ENCODE measurements around the gene WNK2. TPM values are rescaled to one million over a fixed set of nuclear protein-coding genes. Genes with fewer than 3 reads are reported as not detected.

WNK2 gene
- polyA plus RNA-seq, 1 donor from 2014 or later = 0.18 TPM

GRCh38 chr9:93207326-93207814 is 23.4 kb downstream of the WNK2 start:
- peaks cover 0 to 2% (median 0%) of the 10 kb centered on the region in 3 donors for H3K4me1 Mint-ChIP-seq
- no peak overlapping the region for H3K4me3 Mint-ChIP-seq
- peaks cover 2% of the 10 kb centered on the region for H3K27me3 Mint-ChIP-seq
- no peaks in the 10 kb centered on the region for H3K9me3 Mint-ChIP-seq
- no peak overlapping the region for H3K27ac Mint-ChIP-seq
- H3K36me3 Mint-ChIP-seq = no peaks in the 10 kb centered on the region

DNA sequence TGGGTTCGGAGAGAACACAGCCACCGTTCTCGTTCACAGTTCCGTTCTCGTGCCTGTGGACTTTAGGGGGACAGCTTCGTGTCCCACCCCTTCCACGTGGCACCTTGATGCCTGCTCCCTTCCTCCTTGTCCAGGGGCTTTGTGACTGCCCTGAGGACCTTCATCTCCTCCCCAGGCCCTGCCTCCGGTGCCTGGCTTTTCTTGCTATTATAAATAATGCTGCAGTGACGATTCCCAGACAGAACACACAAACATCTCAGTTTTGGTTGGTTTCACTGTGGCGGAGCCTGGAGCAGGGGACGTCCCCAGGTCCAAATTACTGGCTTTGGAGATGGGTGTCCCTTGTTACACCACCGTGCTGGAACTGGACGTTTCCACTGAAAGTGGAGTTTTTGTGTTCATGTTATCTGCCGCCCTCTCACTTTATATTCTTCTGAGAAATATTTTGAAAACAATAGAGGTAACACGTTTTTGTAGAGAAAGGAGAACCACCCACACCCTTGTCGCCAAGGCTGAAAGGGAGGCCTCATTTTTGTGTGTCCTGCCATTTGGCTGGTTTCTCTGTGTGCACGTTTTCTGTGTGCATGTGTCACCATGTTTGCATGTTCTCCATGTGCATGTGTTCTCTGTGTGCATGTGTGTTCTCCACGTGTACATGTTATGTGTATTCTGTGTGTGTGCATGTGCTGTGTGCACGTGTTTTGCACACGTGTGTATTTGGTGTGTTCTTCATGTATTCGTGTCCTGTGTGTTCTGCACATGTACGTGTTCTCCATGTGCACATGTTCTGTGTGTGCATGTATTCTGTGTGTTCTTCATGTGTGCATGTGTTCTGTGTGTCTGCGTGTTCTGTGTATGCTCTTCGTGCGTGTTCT is 24.2 kb downstream of the WNK2 start:
- Mint-ChIP-seq H3K27me3 (peaks cover 2% of the 10 kb centered on the region), H3K9me3 (no peaks in the 10 kb centered on the region), H3K36me3 (no peaks in the 10 kb centered on the region), H3K4me3 (no peak overlapping the region), H3K27ac (no peak overlapping the region), H3K4me1 (peaks cover 0 to 2% (median 0%) of the 10 kb centered on the region in 3 donors)

- H3K4me1 Mint-ChIP-seq = peaks cover 0 to 2% (median 0%) of the 10 kb centered on the region in 3 donors
- H3K36me3 Mint-ChIP-seq = no peaks in the 10 kb centered on the region
- H3K27me3 Mint-ChIP-seq = no peaks in the 10 kb centered on the region
- no peaks in the 10 kb centered on the region for H3K9me3 Mint-ChIP-seq
- H3K27ac Mint-ChIP-seq = no peak overlapping the region
- no peak overlapping the region for H3K4me3 Mint-ChIP-seq
These were observed 25.2 kb downstream of the WNK2 start for GRCh38 chr9:93209097-93209496.

DNA sequence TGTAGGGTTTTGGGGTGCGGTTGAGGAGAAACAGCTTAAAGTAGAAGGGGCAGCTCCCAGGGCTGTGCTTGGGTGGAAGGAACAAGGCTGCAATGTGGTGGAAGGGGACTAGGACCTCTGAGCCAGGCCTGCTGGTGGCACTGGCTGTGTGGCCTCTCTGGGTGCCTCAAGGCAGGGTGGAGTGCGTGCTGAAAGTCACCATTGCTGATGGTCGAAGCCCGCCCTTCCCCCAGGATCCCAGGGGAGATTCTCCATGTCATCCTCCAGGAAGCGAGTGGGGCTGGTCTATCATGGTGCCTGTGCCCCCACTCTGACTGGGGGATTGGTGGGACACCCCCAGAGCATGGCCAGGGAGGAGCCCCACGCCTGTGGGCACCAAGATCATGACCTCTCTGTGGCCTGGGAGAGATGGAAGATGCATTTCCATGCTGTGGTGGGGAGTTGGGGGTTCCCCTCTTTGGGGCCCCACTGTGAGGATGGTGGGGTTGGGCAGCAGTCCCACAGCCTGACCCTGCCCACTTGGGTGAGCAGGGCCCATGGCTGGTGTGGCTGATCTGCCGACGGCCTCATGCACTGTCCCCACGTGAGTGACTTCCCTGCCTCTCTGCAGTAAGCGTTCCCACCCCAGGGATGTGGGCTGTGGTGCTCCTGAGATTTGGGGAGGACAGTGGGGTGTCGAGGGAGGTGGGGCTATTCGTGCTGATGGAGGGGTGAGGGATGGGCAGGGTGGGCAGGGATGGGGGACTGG is 25.8 kb downstream of the WNK2 start:
- Mint-ChIP-seq H3K27ac (no peak overlapping the region), H3K36me3 (no peaks in the 10 kb centered on the region), H3K9me3 (no peaks in the 10 kb centered on the region), H3K27me3 (no peaks in the 10 kb centered on the region), H3K4me3 (no peak overlapping the region), H3K4me1 (peaks cover 0 to 2% (median 0%) of the 10 kb centered on the region in 3 donors)

DNA sequence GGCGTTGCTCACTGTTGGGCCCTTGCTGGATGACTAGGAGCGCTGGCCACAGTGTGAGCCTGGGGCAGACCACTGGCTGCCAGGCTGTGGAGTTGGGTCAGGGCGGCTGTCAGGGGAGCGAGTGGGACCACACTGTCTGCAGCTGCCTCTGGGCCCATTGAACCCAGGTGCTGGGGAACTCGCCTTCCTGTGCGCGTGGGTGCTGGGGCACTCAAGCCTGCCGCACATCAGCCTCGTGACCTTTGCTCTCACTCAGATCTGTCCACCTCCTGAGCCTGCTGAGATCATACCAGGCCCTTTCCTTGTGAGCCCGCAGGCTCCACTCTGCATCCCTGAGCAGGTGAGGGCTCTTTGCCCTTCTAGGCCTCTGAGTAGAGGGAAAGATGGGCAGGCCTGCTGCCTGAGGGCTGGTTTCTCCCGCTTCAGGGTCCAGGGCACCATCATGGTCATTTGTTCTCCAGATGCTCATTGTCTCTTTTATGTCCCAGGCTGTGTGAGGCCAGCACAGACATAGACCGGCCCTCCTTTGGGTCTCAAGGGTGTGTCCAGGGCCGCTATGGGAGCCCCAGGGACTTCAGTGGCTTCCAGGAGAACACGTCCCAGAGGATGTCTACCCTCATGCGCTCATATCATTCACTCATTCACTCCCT is 26.5 kb downstream of the WNK2 start:
- Mint-ChIP-seq H3K27ac (no peak overlapping the region), H3K4me1 (no peaks in the 10 kb centered on the region), H3K4me3 (no peak overlapping the region), H3K27me3 (peaks cover 3% of the 10 kb centered on the region), H3K36me3 (peaks cover 1% of the 10 kb centered on the region), H3K9me3 (peaks cover 0 to 2% (median 0%) of the 10 kb centered on the region in 3 donors)

DNA sequence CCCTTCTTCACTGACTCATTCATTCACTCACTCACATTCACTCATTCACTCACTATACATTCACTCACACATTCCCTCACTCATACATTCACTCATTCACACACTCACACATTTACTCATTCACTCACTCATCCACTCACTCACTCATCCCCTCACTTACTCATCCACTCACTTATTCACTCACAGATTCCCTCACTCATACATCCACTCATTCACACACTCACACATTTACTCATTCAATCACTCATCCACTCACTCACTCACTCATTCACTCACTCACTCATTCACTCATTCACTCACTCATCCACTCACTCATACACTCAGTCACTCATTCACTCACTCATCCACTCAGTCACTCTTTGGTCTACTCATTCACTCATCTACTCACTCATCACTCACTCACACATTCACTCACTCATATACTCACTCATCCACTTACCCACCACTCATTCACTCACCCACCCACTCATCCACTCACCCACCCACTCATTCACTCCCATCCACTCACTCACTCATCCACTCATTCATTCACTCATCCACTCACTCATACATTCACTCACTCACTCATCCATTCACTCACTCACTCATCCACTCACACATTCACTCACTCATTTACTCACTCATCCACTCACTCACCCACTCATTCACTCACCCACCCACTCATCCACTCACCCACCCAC is 27.2 kb downstream of the WNK2 start:
- no peak overlapping the region for H3K27ac Mint-ChIP-seq
- H3K27me3 Mint-ChIP-seq = peaks cover 3% of the 10 kb centered on the region
- H3K4me3 Mint-ChIP-seq = no peak overlapping the region
- no peaks in the 10 kb centered on the region for H3K4me1 Mint-ChIP-seq
- peaks cover 3% of the 10 kb centered on the region for H3K36me3 Mint-ChIP-seq
- peaks cover 0 to 7% (median 1%) of the 10 kb centered on the region in 3 donors for H3K9me3 Mint-ChIP-seq

DNA sequence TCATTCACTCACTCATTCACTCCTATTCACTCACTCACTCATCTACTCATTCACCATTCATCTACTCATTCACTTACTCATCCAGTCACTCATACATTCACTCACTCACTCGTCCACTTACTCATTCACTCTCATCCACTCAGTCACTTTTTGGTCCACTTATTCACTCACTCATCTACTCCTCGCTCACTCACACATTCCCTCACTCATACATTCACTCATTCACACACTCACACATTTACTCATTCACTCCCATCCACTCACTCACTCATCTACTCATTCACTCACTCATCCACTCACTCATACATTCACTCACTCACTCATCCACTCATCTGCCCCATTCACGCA is 27.7 kb downstream of the WNK2 start:
- Mint-ChIP-seq H3K27me3 (peaks cover 3% of the 10 kb centered on the region), H3K27ac (no peak overlapping the region), H3K4me1 (no peaks in the 10 kb centered on the region), H3K9me3 (peaks cover 0 to 7% (median 1%) of the 10 kb centered on the region in 3 donors), H3K36me3 (peaks cover 3% of the 10 kb centered on the region), H3K4me3 (no peak overlapping the region)

DNA sequence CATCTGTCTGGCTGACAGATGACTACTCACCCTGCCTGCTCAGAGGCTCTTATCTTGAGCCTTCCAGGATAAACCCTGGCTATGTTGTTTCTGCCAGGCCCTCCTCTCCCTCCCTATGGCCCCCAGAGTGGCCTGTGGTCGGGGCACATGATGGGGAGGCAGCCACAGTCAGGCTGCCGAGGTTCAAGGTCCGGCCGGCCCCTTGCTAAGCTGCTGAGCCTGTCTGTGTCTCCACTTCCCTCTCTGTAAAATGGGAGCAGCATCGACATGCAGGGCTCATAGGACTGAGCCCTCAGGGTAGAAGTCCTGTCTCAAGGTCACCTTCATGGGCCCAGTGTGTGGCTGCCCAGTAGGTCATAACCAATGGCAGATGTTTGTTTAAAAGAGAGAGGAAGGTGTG is 28.5 kb downstream of the WNK2 start:
- Mint-ChIP-seq H3K9me3 (peaks cover 0 to 7% (median 1%) of the 10 kb centered on the region in 3 donors), H3K4me1 (no peaks in the 10 kb centered on the region), H3K27ac (no peak overlapping the region), H3K36me3 (peaks cover 3% of the 10 kb centered on the region), H3K4me3 (no peak overlapping the region), H3K27me3 (peaks cover 3% of the 10 kb centered on the region)

- Mint-ChIP-seq H3K4me1 (no peaks in the 10 kb centered on the region), H3K27ac (no peak overlapping the region), H3K4me3 (no peak overlapping the region), H3K36me3 (peaks cover 3% of the 10 kb centered on the region), H3K27me3 (peaks cover 8% of the 10 kb centered on the region), H3K9me3 (peaks cover 0 to 7% (median 1%) of the 10 kb centered on the region in 3 donors)
These were observed 32.1 kb downstream of the WNK2 start for GRCh38 chr9:93216073-93216365.

- Mint-ChIP-seq H3K36me3 (peaks cover 3% of the 10 kb centered on the region), H3K27ac (no peak overlapping the region), H3K27me3 (peaks cover 13% of the 10 kb centered on the region), H3K4me1 (peaks cover 0 to 2% (median 0%) of the 10 kb centered on the region in 3 donors), H3K4me3 (no peak overlapping the region), H3K9me3 (peaks cover 0 to 7% (median 1%) of the 10 kb centered on the region in 3 donors)
These were observed 33.8 kb downstream of the WNK2 start for GRCh38 chr9:93217706-93218105.

DNA sequence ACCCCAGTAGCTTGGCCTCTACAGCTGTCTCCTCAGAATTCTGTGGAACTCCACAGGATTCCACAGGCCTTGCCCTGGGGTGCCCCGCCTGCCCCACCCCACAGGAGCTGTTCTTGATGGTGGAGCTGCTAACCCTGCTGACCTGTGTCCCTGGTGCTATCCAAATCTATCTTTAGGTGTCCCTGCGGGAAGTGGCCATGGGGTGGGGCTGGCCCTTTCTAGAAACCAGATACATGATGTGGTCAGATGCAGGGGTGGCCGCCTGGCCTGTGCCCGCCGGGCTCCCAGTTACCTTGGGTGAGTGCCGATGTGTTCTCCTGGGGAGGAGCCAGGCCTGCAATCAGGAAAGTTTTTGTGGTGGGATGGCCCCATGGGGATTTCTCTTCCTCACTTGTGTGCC is 34.2 kb downstream of the WNK2 start:
- H3K4me3 Mint-ChIP-seq = no peak overlapping the region
- peaks cover 15% of the 10 kb centered on the region for H3K27me3 Mint-ChIP-seq
- peaks cover 0 to 7% (median 1%) of the 10 kb centered on the region in 3 donors for H3K9me3 Mint-ChIP-seq
- H3K4me1 Mint-ChIP-seq = peaks cover 0 to 2% (median 0%) of the 10 kb centered on the region in 3 donors
- peaks cover 3% of the 10 kb centered on the region for H3K36me3 Mint-ChIP-seq
- H3K27ac Mint-ChIP-seq = peak overlapping the region in 1 of 3 donors; percentile 53

DNA sequence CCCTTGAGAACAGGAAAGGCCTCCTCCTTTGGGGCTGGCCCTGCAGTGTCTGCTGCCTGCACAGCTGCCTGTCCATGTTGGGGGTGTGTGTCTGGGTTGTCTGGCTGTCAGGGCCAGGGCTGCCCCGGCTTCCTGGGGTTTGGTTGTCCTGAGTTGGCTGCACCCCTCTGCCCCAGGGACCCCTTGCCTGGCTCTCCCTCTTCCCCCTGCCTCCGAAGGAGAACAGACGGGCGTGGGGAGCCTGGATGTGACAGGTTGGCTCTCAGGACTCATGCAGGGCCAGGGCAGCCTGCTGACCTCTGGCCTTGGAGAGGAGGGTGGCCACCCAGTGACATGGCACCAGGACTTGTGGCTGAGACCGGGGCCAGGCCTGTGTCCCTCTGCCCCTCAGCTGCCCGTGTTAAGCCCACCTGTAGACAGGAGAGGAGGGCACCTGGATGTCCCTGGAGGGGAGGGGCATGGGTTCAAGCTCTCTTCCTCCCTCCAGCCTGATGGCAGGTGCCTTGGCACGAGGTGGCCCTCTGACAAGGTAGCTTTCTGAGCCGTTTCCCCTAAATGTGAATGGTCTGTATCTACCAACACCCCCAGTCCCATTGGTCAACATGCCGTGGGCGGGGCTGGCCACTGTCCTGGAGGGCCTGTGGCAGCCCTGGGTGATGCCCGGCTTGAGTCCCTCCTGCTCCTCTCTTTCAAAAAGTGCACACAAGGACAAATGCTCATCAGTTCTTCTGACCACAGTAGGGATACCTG is 34.9 kb downstream of the WNK2 start:
- peaks cover 0 to 7% (median 1%) of the 10 kb centered on the region in 3 donors for H3K9me3 Mint-ChIP-seq
- no peak overlapping the region for H3K4me3 Mint-ChIP-seq
- H3K27me3 Mint-ChIP-seq = peaks cover 18% of the 10 kb centered on the region
- peaks cover 0 to 2% (median 0%) of the 10 kb centered on the region in 3 donors for H3K4me1 Mint-ChIP-seq
- H3K27ac Mint-ChIP-seq = peak overlapping the region in 1 of 3 donors; percentile 53
- peaks cover 3% of the 10 kb centered on the region for H3K36me3 Mint-ChIP-seq

- Mint-ChIP-seq H3K27ac (no peak overlapping the region), H3K4me1 (peaks cover 0 to 2% (median 0%) of the 10 kb centered on the region in 3 donors), H3K9me3 (peaks cover 0 to 7% (median 1%) of the 10 kb centered on the region in 3 donors), H3K27me3 (peaks cover 18% of the 10 kb centered on the region), H3K36me3 (peaks cover 3% of the 10 kb centered on the region), H3K4me3 (no peak overlapping the region)
These were observed 35.8 kb downstream of the WNK2 start for GRCh38 chr9:93219692-93220091.

GRCh38 chr9:93220627-93221026 is 36.7 kb downstream of the WNK2 start:
- H3K9me3 Mint-ChIP-seq = peaks cover 0 to 3% (median 1%) of the 10 kb centered on the region in 3 donors
- H3K4me1 Mint-ChIP-seq = peaks cover 4 to 5% (median 5%) of the 10 kb centered on the region in 3 donors
- H3K4me3 Mint-ChIP-seq = no peak overlapping the region
- H3K27ac Mint-ChIP-seq = no peak overlapping the region
- peaks cover 2% of the 10 kb centered on the region for H3K36me3 Mint-ChIP-seq
- peaks cover 18% of the 10 kb centered on the region for H3K27me3 Mint-ChIP-seq
